Measurements from ENCODE around the gene GLOD5.
A peak's percentile ranks its signal among the peaks of the same experiment; 100 is the strongest.
"Not testable (repeated sequence)": the region's sequence is repeated elsewhere in the genome, so short reads cannot be mapped to it uniquely, and the experiment has no call there.

Gene GLOD5

DNA sequence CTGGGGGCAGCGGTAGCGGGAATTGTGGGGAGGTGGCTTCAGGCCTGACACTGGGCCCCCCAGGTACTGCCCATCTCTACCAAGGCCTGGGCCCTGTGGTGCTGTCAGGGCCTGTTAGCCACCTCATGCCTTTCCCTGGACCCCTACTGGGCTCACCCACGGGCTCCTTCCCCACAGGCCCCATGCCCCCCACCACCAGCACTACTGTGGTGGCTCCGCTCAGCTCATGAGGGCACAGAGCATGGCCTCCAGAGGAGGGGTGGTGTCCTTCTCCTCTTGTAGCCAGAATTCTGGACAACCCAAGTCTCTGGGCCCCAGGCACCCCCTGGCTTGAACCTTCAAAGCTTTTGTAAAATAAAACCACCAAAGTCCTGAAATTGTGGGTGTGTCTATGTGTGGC is 32.4 kb downstream of the GLOD5 start:
- DNase-seq (ENCODE audit: low read depth in 3 of 3), result no peak

DNA sequence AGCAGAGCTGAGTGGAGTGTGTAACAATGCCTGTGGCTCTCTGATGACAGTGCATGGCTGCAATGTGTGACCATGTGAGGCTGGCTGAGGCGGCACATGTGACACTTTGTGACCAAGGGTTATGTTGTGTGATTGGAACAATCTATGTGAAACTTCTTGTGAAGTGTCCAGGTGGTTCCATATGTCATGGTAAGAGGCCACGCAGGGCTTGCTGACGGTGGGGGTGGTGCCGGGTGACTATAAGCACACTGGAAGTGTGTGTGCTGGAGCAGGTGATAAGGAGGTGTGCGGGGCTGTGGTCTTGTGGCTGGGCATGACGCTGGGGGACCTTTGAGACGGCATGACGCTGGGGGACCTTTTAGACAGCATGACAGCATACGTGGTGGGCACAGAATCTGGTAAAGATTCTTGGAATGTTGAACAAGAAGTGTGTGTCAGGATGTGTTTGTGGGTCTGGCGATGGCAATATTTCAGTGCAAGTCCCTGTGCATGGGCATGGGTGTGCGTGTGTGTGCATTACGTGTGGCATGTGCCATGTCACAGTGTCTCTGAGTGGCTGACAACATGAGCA is 32.9 kb downstream of the GLOD5 start:
- DNase-seq (ENCODE audit: low read depth in 3 of 3), result no peak

DNA sequence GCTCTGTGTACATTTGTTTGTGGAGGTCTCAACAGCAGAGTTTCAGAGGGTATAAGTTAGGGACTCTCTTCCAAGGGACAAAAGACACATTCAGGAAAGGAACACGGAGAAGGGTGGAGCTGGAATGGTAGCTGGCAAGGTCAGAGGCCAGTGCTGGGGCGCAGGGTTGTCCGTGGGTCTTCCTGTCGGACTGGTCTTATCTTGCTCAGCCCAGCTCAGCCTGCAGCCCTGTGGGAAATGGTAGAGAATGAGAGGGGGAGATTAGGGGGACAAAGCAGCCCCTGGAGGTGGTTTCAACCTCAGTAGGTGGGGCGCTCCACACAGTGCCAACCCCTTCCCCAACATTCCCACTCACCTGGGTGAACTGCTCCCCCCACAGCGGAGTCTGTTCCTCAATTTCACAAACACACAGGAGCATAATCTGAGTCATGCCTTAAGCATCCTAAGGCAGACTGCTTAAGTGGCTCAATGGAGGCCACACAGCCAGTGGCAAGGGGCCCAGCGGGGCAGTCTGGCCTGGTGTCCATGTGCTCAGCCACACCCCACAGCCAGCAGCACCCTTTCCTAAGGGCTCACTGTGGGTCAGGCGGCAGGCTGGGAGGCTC is 33.5 kb downstream of the GLOD5 start:
- DNase-seq (ENCODE audit: low read depth in 3 of 3), result no peak

DNA sequence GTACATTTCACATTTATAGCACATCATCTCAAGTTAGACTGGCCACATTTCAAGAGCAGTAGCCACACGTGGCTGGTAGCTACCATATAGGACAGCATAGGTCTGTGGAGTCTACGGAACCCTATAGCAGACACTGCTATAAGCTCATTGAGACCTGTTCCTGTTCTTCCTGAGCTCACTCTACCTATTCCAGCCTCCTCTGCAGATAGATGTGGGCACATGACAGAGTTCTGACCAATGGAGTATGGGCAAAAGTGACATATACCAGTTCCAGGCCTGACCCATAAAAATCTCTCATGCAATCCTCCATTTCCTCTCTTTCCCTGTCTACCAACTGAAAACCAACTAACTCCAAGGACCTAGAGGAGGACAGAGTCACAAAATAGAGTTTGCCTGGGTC is 36.8 kb downstream of the GLOD5 start:
- DNase-seq (ENCODE audit: low read depth in 3 of 3), result no peak

DNA sequence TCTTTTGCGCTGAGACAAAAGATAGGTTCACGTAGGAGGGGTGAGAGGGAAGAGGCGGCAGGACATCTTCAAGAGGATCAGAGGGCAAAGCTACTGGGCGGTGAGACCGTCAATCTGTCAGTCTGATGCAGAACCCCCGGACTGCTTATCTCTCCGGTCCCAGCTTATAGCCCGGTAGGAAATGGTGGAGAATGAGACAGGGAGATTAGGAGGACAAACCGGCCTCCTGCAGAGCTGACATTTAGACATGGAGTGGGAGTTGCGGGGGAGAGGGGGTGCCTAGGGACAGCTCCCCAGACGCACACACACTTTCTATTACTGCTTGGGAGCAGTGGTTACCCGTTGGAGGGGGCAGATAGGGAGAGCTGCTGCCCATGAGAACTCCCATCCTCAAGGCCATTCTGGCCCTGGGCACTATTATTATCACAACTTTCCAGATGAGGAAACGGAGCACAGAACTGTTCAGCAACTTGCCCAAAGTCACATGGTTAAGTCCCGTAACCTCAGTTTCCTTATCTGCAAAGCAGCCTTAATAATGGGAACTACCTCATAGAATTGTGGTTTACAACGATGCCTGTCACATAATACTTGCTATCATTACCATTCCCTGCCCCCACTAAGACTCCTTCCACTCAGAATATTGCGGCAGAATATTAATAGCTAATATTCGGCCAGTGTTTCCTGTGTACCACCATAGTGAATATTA is 39.2 kb downstream of the GLOD5 start:
- DNase-seq (ENCODE audit: low read depth in 3 of 3), result no peak

DNA sequence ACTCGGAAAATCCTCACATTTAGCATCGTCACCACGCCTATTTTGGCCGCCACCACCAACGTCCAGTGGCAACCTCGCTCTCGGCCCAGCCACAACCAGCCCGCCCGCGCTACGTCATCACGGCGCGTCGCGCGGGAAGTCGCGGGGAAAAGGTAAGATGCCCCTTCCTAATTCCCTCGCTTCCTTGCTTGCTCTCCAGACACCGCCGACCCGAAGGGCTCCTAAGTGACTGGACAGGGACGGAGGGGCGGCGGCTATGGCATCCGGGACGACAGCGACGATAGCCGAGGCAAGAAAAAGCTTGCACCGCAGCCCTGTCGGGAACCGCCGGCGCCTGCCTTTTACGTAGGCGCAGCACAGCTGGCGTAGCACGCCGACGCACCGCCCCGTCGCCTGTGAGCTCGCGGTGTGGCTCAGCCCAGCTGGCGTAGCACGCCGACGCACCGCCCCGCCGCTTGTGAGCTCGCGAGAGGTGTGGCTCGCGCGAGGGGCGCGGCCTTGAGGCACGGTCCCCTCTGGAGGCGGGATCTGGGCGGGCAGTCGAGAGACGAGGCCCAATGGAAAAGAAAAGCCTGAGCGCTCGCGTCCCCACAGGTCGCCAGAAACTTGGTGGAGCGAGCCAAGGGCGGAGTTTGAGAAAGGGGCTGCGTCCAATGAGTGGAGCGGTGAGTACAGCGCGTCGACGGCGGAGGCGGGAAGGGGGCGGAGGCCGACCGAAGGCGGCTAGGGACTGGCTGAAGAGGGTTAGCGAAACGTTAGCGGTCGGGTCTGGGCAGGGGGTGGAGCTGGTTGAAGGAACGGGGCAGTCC is 39.9 kb downstream of the GLOD5 start, which contains the start of gene HDAC6:
HDAC6 (plus strand) TSS at position 788 of the 809 bp plus-strand sequence. CDS start 626 bp downstream, outside the sequence.
- peak; percentile 82 to 94 (median 85) for DNase-seq (ENCODE audit: low read depth in 3 of 3)

DNA sequence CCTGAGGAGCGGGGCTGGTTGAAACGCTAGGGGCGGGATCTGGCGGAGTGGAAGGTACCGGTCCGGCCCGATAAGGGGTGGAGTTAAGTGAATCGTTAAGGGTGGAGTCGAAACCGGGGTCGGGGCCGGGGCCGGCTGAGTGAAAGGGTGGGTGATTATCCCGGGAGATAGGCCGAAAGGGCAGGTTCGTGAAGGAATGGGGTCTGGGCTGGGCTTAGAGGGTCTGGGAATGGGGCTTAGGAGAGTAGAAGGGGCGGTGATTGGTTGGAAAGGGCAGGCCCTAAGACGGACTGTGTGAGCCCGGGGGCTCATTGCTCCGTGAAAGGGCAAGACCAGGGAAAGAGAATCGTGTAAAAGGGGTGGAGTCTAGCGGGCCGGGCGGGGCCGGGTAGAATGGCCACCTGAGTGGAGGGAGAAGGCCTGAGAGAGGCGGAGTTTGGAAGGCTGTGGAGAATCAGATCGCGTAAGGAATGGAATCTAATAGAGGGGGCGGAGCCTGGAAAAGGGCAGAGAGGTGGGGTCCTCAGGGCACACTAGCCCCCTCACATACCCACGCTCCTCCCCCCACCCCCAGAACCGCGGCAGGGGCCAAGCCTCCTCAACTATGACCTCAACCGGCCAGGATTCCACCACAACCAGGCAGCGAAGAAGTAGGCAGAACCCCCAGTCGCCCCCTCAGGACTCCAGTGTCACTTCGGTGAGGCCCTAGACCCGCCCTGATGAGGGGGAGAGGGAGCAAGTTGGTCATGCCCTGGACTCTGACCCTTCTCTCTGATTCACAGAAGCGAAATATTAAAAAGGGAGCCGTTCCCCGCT is 40.8 kb downstream of the GLOD5 start:
- DNase-seq (ENCODE audit: low read depth in 3 of 3), result peak; percentile 32 to 57 (median 44)

DNA sequence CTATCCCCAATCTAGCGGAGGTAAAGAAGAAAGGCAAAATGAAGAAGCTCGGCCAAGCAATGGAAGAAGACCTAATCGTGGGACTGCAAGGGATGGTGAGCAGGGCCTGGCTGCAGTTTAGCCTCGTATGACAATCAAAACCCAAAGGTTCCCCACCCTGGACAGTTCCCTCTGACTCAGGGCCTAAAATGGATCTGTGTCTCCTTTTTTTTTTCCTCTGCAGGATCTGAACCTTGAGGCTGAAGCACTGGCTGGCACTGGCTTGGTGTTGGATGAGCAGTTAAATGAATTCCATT is 41.3 kb downstream of the GLOD5 start:
- DNase-seq (ENCODE audit: low read depth in 3 of 3), result no peak

DNA sequence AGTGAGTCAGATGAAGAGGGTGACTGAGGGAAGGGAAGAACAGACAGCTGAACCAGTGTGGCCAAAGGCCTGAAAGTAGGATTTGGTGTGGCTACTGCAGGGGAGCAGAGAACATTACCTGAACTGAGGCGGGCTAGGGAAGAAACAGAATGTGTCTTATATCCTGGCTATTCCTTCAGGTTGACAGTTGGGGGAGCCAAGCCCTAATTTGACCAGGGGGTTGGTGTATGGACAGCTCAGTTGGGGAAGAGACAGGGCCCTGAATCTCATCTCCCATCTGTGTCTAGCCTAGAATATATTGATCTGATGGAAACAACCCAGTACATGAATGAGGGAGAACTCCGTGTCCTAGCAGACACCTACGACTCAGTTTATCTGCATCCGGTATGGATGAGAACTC is 44.5 kb downstream of the GLOD5 start:
- DNase-seq (ENCODE audit: low read depth in 3 of 3), result no peak

DNA sequence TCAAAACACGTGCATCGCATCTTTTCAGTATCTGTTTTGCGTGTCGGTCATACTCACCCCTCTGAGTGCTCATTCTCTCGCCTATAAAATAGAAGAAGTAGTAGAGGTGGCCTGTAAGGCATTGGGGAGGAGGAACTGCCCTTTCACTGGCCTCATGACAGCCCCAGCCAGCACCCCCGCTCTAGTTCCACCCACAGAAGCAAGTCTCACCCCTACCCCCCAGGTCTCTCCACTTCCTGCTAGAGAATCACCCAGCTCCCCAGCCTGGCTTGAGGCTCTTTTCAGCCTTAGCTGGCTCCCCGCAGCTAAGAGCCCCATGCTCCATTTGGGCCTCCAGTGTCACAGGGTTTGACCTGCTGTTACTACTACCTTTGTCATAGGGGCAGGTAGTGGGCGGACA is 52.1 kb downstream of the GLOD5 start:
- no peak for DNase-seq (ENCODE audit: low read depth in 3 of 3)

DNA sequence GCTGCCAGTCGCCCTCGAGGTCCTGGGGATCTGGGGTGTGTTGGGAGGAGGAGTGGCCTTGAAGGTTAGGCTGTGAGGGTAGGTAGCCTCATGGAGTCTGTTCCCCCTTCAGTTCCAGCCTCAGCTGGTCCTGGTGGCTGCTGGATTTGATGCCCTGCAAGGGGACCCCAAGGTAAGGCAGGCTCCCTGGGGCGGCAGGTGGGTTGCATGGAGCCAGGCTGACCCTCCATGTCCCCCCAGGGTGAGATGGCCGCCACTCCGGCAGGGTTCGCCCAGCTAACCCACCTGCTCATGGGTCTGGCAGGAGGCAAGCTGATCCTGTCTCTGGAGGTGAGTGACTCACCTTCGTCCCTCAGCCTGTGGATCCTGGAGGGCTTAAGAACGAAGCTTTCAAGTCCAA is 53.2 kb downstream of the GLOD5 start:
- DNase-seq (ENCODE audit: low read depth in 3 of 3), result no peak

DNA sequence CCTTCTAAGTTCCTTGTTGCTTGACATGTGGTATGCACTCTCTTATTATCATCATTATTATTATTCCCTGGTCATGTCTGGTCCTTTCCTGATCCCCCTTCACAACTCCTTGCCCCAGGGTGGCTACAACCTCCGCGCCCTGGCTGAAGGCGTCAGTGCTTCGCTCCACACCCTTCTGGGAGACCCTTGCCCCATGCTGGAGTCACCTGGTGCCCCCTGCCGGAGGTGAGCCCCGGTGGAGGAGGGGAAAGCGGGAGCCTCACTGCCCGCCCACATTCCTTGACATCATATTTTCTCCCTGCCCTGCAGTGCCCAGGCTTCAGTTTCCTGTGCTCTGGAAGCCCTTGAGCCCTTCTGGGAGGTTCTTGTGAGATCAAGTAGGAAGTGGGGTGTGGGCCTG is 53.7 kb downstream of the GLOD5 start:
- no peak for DNase-seq (ENCODE audit: low read depth in 3 of 3)

DNA sequence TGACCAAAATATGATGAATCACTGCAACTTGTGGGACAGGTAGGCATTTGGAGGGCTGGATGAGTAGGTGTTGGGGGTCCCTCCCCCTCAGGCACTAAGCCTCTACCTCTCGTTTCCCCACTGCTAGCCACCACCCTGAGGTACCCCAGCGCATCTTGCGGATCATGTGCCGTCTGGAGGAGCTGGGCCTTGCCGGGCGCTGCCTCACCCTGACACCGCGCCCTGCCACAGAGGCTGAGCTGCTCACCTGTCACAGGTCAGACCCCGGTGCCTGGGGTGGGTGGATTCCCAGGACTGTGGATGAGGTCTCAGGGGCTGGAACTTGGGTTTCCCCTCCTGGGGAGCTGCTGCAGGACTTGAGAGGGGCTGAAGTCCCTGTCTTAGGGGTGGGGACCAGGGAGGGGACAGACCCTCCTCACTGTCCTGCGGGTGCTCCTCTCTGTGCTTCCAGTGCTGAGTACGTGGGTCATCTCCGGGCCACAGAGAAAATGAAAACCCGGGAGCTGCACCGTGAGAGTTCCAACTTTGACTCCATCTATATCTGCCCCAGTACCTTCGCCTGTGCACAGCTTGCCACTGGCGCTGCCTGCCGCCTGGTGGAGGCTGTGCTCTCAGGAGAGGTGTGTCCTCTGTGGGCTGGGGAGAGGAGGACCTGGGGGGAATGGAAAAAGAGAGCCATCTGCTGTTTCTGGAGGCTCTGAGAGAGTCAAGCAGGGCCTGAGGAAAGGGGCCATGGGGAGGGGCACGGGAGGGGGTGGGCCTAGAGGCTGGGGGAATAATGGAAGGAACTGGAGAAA is 54.7 kb downstream of the GLOD5 start:
- no peak for DNase-seq (ENCODE audit: low read depth in 3 of 3)

DNA sequence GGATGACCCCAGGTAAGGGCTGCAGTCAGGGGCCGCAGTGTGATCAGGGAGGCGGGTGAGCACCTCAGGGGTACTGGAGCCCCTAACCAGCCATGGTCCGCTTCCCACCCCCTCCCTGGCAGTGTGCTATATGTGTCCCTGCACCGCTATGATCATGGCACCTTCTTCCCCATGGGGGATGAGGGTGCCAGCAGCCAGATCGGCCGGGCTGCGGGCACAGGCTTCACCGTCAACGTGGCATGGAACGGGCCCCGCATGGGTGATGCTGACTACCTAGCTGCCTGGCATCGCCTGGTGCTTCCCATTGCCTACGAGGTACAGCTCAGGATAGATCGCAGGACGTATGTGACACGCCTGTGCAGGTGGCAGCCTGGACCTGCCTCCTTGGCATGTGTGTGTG is 56.6 kb downstream of the GLOD5 start:
- DNase-seq (ENCODE audit: low read depth in 3 of 3), result no peak

DNA sequence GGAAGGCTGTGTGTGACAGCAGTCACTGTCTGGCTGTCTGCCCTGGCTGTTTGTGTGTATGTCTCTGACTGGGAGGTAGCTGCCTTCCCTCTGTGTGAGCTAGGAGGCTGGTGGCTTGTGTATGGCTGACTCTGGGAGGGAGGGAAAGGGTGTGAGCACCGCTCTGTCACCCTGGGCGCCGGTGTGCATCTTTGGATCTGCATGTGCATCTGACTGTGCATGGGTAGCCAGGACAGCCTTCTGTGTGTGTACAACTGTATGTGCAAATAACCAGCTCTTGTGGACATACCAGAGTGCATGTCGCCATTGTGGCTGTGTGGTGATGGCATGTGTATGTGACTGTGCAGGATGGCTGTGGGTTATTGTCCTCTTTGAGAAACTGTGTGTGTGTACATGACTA is 57.3 kb downstream of the GLOD5 start:
- DNase-seq (ENCODE audit: low read depth in 3 of 3), result no peak

DNA sequence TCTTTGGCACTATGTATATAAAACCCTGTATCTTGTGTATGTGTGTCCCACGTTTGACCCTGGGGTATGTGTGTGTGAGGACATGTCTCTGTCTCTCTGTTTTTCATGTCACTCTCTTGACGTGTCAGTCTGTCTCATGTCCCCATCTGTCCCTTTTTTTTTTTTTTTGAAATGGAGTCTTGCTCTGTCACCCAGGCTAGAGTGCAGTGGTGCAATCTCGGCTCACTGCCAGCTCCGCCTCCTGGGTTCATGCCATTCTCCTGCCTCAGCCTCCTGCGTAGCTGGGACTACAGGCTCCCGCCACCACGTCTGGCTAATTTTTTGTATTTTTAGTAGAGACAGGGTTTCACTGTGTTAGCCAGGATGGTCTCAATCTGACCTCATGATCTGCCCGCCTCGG is 57.8 kb downstream of the GLOD5 start:
- DNase-seq (ENCODE audit: low read depth in 3 of 3), result not testable (repeated sequence)

DNA sequence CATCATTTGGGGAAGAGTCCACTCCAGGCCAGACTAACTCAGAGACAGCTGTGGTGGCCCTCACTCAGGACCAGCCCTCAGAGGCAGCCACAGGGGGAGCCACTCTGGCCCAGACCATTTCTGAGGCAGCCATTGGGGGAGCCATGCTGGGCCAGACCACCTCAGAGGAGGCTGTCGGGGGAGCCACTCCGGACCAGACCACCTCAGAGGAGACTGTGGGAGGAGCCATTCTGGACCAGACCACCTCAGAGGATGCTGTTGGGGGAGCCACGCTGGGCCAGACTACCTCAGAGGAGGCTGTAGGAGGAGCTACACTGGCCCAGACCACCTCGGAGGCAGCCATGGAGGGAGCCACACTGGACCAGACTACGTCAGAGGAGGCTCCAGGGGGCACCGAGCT is 61.5 kb downstream of the GLOD5 start:
- DNase-seq (ENCODE audit: low read depth in 3 of 3), result no peak
